ACHN (cell line): ENCODE measurements around the gene EFCAB6.

Experiments used
- DNase-seq: peaks from one replicate; pipeline ENCODE4 v3.0.0-alpha.2; 2015
- in situ Hi-C: cut with HindIII; loops from 2 replicates; pipeline ENCODE4 v1.10.0; 2017; ENCODE audit warnings: low sequenced_read_pairs, low pct_ligation_motif_present, low pct_unique_long_range_greater_than_20kb

The EFCAB6 gene

DNA sequence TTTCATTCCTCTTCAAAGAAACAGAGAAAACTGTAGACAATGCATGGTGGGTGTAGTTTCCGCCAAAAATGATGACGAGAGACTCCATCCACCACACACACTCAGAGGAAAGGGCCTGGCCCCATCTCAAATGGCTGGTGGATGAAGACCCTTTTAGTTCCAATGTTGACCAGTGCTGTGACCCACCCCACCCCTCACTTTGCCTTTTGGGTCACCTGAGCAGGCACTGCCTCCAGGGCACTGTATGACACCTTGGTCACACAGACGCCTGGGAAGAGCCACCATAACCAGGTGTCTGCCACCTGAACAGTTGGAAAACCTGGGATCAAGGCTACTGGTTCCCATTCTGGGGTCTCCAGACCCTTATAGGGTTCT lies 279.0 kb downstream of the EFCAB6 start:
- no peak for DNase-seq
- in situ Hi-C loops: no loop called here

DNA sequence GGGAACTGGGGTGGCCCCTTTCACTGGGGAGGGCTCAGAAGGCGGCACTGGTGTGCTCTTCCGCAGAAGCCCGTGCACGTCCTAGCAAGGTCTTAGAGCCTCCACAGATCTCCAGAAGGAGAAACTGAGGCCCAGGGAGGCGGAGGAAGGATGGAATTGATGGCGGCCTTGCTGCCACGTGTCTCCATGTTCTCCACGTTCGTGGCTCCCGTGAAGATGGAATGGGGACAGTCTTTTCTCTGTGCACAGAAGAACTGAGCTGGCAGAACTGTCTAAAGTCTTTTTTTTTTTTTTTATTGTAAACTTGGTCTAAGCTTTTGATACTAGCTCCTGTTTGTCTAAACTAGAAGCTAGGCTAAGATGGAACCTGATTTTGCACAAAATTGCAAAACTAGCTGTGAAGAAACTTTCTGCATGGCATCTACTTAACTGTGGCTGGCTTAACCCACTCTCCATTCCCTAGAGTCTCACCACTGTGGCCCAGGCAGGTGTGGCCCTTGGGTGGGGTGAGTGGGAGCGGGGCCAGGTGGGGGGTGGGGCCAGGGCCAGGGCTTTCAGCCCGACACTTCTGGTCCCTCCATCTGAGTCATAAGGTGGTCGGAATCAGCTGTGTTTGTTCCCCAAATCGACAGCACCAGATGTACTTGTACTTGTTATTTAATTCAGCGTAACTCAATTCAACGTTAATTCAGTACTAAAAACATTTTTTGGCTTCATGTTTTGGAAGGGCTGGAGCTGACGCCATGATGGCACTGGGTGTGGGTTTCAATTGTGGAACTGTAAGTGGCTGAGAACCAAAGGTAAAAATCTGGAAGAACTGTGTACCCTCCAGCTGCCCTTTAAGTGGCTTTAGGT lies 279.6 kb downstream of the EFCAB6 start:
- no peak for DNase-seq
- in situ Hi-C loops: no loop called here

DNA sequence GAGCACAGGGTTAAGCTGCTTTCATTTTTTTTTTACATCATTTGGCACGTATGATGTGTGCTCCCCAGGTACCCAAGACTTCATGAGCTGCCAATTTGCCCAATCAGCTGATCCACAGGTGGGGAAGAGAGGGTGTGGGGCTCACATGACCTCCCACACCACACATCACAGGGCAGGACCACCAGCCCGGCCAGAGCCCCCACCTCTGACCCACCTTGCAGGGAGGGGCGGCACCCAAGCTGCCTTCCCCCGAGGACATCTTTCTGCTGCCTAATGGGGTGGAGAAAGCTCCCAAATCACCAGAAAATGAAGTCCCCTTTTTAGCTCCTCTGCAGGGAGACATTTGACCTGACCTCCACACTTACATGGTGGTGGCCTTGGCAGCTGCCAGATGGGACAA lies 280.5 kb downstream of the EFCAB6 start:
- in situ Hi-C loops: no loop called here

DNA sequence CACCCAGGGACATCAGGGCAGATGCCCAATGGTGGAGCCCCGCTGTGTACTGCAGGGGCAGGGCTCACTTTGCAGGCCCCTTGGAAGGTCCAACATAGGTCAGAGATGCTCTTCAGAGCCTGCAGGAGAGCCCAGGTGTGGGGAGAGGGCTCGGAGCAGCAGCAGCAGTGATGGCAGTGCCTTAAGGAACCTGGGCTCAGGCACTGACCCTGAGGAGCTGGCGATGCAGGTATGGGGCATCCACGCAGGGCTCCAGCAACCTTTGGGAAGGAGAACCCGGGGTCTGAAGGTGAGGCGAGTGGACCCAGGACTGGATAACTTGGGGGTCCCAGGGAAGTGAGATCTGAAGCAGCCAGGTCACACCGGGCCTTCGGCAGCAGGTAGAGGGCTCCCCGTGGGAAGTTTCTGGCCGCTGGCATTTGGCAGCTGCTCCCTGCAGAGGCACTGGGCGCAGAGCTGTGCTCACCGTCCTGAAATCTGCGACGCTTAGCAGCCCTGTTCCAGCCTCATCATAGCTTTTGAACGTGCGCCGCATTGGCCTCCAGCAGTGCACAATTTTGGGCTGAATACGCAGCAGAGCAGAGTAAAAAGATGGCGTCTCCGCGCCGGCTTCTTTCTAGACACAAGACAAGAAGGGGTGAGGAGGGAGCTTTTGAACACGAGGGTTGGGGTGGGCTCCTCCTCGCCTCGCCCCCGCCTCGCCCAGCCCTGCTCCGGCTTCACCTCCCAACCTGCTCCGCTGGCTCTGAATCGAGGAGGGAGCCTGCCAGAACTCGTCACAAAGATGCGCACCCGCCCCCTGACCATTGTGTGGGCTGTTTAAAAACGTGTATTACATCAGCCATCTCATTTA lies 281.5 kb downstream of the EFCAB6 start:
- DNase-seq: no peak
- in situ Hi-C loops: no loop called here

More for the DNA sequence above, 280.5 kb downstream of the EFCAB6 start:
- DNase-seq: no peak

DNA sequence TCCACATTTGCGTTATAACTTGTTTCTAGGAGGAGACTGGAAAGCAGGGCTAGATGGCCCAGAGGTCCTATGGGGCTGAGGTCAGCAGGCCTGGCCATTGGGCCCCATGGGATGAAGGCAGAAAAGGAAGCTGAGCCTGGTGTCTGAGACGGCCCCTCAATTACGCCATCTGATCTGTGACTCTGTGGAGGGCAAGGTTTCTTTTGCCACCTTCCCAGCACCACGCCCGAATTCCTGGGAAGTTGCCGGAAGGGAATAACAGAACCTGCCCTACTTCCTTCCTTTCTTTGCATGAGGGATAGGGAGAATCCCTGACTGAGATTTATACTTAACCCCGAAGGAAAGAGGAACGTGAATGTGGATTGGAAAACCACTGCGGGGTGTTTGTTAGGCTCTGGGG lies 282.2 kb downstream of the EFCAB6 start:
- no peak for DNase-seq

DNA sequence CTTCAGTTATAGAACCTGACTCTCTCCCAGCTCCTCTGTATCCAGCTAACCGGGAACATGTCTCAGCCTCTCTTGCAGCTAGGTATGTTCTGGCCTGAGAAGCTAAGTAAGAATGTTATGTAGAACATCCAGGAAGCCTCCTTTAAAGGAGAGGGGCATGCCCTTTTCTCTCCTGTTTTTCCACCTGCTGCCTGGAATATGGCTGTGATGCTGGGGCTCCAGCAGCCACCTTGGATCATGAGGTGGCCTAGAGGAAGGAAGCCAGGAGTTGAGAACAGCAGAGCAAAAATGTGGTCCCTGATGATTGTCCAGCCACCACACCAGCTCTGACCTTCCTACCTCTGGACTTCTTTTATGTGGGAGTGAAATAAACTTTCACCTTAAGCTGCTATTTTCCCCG lies 282.6 kb downstream of the EFCAB6 start:
- in situ Hi-C loops: no loop called here

More for the DNA sequence above, 282.2 kb downstream of the EFCAB6 start:
- in situ Hi-C loops: no loop called here

DNA sequence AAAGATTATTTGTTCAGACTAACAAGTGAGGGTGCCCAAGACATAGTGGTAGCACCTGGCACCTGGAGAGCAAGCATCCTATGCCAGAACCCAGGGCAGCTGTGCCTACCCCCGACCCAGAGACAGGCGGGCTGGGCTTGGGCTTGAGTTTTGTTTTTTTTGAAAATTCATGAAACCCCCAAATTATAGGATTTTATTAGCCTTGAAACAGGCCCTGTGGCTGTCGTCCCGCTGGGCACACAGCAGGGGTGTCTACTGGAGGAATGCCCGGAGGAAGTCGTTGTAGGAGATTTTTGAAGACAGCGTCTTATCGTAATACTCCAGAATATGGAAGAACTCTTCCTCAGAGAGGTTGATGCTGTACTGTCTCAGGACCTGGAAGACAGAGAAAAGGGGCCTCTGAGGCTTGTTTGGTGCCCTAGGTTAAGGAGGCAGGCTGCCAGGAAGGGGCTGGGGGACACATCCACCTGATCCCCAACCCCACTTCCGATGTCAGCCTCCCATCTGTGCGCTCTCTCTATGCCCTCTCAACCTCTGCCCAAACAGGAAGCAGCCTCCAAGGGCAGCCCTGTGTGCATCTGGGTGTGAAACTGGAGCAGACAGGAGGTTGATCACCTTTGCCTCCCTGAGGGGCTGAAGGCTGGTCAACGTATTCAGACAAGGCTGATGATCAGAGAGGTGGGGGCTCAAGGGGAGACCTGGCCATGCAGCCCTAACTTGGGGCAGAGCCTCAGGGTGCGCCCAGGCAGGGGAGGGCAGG lies 283.3 kb downstream of the EFCAB6 start:
- in situ Hi-C loops: no loop called here
- DNase-seq: no peak

More for the DNA sequence above, 282.6 kb downstream of the EFCAB6 start:
- DNase-seq: no peak

DNA sequence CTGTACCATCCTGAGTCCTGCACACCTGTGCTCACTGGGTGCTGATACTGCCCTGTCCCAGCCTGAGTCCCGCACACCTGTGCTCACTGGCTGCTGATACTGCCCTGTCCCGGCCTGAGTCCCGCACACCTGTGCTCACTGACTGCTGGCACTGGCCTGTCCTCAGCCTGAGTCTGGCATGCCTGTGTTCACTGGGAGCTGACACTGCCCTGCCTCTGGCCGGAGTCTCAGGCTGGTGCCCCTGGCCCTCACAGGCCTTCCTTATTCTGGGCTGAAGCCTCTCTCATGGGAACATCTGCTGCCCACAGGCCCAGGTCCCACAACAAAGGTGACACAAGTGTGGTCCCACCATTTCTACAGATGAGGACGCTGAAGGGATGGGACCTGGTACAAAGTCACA lies 285.2 kb downstream of the EFCAB6 start:
- in situ Hi-C loops: no loop called here

DNA sequence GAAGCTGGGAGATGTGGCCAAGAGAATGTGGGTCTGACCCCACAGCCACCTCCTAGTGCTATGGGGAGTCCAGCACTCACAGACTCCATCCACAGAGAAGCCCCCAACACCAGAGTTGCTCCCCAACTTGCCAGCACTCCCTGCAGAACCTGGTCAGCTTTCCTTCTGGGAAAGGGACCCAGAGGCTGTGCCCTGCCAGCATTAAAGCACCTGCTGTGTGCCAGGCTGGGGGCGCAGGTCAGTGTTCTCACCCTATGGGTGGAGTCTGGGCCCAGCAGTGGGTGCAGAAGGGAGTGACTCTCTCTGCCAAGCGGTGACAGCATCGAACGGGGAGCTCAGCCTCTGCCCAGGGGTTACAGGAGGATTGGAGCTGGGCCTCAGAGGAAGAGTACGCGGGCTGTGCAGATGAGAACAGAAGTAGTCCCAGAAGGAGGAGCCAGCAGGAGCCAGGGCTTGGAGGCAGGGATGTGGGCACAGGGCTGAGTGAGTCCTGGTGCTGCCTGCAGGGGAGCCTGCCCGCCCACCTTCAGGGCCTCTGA lies 285.9 kb downstream of the EFCAB6 start:
- in situ Hi-C loops: no loop called here
- no peak for DNase-seq

More for the DNA sequence above, 285.2 kb downstream of the EFCAB6 start:
- no peak for DNase-seq

DNA sequence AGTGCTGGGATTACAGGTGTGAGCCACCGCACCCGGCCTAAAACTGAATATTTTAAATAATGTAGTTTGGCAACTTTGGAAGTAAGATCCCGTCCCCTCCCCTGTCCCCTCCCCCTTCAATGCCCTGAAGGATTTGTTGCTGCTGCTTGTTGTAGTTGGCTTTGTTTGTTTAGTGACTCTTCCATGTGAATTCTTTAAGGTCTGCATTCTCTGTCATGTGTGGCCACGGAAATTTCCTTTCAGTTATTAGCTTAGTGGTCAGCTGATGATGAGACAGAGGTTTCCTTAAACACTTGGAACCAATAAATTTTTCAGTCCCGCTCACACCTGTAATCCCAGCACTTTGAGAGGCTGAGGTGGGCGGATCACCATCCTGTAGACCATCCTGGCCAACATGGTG lies 290.4 kb downstream of the EFCAB6 start:
- in situ Hi-C loops: no loop called here

DNA sequence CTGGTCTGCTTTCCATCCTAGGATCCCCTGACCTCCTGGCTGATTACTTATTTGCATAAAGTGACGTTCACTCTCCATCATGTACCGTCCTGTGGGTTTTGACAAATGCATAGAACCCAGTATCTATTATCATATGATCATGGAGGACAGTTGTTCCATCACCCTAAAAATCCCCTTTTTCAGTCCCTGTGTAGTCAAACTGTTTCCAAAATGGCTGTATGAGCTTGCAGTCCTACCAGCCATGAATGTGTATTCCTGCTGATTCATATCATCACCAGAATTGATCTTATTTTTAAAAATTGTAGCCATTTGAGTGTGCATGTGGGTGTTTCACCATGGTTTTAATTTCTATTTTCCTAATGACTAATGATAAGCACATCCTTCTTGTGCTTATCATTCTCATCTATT lies 291.5 kb downstream of the EFCAB6 start:
- no peak for DNase-seq
- in situ Hi-C loops: no loop called here

More for the DNA sequence above, 290.4 kb downstream of the EFCAB6 start:
- DNase-seq: no peak

DNA sequence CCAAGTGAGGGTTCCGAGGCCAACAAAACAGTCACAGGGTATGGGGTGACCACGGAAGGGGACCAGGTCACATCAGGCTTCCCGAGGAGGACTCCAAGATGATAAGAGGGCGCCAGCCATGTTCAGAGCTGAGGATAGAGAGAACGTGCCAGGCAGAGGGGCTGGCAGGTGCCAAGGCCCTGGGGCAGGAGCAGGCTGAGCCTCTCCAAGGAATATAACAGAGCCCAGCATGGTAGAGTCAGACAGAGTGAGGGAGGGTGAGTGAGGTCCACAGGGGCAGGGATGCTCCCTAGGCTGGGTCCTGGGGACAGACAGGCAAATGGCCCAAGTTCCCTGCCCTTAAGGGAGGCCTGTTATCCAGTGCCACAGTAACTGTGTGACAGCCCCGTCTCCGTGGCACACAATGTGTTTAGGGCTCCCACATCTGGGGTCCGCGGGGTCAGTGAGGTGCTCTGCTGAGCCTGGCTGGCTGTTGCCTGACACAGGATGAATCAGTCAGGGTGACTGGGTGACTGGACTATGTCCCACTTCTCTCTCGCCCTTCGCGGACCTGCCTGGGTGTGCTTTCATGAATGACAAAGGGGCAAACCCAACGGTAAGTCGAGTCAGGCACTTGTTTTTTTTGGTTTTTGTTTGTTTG lies 295.0 kb downstream of the EFCAB6 start:
- DNase-seq: no peak
- in situ Hi-C loops: no loop called here

DNA sequence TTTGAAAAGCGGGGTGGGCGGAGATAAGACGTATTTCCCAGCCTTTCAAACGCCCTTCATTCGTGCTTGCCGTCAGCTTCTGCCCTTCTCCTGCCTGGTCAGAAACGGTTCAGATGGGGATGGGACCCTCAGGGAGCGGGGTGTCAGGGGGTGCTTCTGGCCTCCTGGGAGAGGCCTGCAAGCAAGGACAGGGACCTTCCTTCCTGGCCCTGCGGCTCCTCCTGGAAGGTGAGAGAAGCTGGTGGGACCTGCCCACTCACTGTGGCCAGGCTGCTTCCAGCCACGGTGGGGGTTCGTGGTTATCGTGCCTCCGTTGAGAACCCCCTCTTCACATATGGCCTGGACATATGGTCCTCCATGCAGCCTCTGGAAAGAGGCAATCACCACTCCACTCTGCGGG lies 295.7 kb downstream of the EFCAB6 start:
- in situ Hi-C loops: no loop called here
- DNase-seq: no peak

DNA sequence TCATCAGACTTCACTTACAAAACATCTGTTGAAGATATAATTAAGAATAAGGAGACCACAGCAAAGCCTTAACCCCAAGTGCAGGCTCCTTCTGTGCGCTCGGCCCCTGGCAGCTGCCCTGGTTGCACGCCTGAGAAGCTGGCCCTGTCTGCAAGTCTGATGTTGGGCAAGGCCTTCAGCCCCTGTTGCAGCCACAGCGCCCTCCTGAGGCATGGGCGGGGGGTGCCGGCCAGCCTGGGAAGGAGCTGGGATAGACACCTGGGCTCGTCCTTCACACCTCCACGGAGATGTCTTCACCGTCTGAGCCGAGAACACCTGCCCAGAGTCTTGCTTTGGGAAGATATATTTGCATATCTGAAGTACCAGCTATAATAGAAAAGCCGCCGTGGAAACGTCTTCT lies 296.2 kb downstream of the EFCAB6 start:
- in situ Hi-C loops: no loop called here
- DNase-seq: no peak

DNA sequence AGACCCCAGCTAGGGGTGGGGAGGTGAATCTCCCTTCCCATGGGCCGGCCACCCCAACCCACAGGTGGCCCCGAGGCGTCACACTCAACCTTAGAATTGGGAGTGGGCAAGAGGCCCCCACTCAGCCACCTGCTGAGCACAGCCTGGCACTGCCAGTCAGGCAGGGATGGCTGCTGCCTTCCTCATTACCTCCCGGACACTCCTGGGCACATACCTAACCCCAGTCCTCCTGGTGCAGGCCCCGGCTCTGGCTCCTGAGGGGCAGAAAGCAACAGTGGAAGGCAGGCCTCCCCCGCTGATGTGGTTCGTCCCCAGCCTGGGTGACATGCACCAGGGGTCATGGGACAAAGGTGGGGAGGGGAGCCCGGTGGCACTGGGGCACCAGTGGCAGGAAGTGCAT lies 296.7 kb downstream of the EFCAB6 start:
- in situ Hi-C loops: no loop called here
- DNase-seq: no peak

DNA sequence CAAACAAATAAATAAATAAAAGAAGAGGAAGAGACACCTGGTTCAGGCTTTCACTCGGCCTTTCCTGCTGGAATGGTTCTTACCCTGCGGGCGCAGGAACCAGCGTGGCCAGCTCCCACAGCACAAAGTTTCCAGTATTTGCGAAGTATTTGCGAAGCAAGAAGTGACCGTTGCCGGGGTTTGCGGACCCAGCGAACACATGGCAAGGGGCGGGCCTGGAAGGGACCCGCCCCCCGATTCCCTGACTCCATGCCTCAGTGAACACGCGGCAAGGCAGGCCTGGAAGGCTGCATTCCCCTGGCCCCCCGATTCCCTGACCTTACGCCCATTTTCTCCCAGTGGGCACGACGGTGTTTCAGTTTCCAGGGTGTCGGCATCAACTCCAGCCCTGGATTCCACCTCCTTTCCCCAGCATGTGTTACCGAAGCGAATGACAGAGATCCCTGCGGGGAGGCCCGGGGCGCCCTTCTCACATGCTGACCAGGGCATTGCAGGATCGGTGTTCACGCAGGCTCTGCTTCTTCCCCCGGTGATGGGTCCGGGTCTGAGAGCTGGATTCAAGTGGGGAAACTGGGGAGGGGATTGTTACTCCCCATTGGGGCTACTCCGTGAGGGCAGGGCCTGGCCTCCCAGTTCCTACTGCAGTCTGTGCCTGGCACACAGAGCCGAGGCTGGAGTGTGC lies 297.5 kb downstream of the EFCAB6 start:
- in situ Hi-C loops: no loop called here
- no peak for DNase-seq

DNA sequence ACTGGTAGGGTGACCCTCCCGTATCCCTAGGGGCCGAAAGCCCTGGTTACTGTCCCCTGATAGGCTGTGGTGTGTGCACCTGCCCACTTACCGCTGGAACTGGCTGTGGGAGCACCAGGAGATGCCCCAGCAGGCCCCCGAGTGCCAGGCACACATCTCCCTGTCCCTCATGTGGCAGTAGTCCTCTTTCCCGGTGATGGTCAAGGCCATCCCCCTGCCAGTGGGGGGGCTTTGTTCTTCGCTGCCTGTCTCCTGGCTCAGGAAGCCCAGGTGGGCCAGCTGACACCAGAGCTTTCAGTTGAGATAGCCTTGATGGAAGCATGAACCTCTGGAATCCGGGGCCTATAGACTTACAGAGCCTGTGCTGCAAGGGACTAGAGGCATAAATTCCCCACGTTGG lies 299.8 kb downstream of the EFCAB6 start:
- DNase-seq: no peak
- in situ Hi-C loops: no loop called here
